ENCODE data around the gene RAD51.

DNA sequence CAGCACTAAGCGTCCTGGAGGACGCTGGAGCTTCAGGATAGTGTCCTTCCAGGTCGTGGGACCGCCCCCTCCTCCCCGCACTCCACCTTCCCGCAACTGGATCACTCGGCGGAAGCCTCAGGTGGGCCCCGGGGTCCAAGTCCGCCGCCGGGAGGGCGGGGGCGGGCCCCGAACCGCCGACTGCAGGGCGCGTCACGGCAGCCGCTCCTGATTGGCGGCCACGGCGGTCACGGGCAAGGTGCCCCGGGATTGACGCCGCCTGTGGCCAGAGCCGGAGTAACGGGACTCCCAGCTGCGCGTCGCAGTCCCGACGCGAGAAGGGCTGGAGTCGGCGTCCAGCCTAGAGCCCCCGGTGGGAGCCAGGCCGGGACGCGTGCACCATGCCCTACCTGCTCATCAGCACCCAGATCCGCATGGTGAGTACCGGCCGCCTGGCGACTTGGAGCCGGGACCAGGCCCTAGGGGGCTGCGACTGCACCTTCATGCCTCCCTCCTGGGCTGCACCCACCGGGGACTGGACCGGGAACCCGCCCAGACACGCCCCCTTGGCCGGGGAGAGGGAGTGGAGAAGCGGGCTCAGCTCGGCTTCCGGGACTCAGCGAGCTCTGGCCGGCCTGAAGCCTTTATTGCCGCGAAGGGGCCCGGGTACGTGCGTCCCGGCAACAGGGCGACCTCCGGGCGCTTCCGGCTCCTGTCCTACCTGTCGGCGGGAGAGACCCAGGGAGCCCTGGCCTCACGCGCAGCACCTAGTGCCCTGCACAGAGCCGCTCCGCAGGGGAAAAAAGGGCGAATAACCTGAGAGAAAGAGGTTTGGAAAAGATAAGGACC, 69.0 kb downstream of the RAD51 start, which contains the start of gene GCHFR:
- no peak for TF ChIP-seq YY1 (IDR thresholded peaks at IDR 0.05; ENCODE audit: insufficient read depth, insufficient read length)
- no peak for TF ChIP-seq ZNF274 (IDR thresholded peaks at IDR 0.05; ENCODE audit: low read depth, low read length)
- no peak for TF ChIP-seq SUZ12 (IDR thresholded peaks at IDR 0.05; ENCODE audit: extremely low read depth, insufficient read depth, insufficient read length)
